ENCODE results near the gene PIK3R1.

Gene PIK3R1

GRCh38 chr5:68215208-68215897, at the start of gene PIK3R1:
PIK3R1 (plus strand) TSS chr5:68215756; CDS start chr5:68226676, 10,920 bp downstream.
- DNase-seq: peak; percentile 83 to 90

GRCh38 chr5:68167195-68167651, 48.3 kb upstream of the PIK3R1 start:
- no peak for DNase-seq

DNA sequence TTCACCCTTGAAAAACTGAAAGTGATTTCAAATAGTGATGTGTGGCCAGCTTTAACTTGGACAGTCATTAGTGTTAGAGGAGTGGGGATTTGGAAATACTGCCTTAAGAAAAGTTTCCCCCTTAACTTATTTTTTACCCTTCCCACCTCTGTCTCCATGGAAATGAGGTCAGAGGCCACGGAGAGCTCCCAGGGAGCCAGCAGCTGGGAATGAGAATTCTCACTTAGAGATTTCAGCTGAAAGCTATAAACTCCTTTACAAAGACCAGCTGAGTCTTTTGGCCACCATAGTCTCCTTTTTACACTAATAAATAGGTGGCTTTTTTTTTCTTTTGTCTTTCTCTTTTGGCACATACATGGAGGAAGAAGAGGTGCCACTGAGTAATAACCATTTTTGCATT, 45.7 kb upstream of the PIK3R1 start:
- DNase-seq: no peak

- DNase-seq: no peak
Observed at GRCh38 chr5:68170826-68171558, 44.6 kb upstream of the PIK3R1 start.

- no peak for DNase-seq
Observed at GRCh38 chr5:68172314-68172713, 43.2 kb upstream of the PIK3R1 start.

DNA sequence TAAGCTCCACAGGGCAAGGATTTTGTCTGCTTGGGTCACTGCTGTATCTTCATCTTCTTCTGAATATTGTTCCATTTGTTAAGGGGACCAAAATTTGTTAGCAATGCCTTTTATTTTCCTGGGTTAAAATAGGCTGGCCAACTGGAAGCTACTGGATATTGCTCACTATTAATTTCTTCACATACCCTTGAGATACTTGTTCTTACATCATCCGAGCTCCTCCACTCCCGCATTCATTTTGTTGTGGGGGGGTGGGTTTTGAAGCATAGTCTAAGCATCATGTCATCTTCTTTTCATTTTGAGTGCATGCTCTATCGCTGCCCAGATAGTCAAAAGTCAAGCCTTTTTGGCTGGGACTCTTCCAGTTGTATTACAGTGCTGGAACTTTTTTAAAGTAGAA, 42.5 kb upstream of the PIK3R1 start:
- no peak for DNase-seq

DNA sequence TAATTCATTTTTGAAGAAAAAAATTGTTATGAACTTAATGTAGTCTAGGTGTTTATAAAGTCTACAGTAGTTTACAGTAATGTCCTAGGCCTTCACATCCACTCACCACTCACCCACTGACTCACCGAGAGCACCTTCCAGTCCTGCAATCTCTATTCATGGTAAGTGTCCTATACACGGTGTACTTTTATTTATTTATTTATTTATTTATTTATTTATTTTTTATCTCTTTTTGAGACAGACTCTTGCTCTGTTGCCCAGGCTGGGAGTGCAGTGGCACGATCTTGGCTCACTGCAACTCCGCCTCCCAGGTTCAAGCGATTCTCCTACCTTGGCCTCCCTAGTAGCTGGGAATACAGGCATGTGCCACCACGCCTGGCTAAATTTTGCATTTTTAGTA, 39.3 kb upstream of the PIK3R1 start:
- no peak for DNase-seq

DNA sequence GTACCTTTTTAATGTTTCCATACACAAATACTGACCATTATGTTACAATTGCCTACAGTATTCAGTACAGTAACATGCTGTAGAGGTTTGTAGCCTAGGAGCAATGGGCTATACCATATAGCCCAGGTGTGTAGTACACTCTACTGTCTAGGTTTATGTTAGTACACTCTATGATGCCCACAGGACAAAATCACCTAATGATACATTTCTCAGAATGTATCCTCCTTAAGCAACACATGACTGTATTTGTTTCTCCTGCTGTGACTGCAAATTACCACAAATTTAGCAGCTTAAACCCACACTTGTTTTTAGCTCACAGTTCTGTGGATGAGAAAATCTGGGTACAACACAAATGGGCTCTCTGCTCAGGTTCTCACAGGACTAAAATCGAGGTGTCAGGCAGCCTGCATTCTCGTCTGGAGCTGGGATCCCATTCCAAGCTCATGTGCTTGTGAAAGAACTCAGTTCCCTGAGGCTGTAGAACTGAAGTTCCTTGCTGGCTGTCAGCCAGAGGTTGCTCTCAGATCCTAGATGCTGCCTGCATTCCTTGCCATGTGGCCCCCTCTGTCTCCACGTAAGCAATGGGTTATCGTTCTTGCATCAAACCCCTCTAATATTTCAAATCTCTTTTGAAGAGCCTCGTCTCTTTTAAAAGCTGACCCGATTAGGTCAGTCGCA, 38.6 kb upstream of the PIK3R1 start:
- no peak for DNase-seq

DNA sequence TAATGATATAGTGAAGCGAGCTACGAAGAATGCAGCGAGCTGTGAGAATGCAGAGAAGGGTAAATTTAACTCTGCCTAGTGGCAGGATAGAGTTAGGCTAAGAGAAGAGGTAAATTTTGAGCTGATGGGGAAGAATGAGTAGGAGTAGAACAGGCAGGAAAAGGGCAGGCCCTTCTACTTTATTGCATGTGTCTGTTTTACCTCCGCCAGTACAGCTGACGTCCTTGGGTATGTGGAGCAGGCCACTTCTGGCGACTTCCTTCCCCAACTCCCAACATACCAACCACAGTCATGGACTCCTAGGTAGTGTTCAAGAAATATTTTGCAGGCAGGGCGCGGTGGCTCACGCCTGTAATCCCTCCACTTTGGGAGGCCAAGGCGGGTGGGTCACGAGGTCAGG, 37.9 kb upstream of the PIK3R1 start:
- DNase-seq: peak in 1 of 2 experiments; percentile 10

GRCh38 chr5:68178579-68178978, 37.0 kb upstream of the PIK3R1 start:
- no peak for DNase-seq

GRCh38 chr5:68180121-68181038, 35.2 kb upstream of the PIK3R1 start:
- DNase-seq: no peak

DNA sequence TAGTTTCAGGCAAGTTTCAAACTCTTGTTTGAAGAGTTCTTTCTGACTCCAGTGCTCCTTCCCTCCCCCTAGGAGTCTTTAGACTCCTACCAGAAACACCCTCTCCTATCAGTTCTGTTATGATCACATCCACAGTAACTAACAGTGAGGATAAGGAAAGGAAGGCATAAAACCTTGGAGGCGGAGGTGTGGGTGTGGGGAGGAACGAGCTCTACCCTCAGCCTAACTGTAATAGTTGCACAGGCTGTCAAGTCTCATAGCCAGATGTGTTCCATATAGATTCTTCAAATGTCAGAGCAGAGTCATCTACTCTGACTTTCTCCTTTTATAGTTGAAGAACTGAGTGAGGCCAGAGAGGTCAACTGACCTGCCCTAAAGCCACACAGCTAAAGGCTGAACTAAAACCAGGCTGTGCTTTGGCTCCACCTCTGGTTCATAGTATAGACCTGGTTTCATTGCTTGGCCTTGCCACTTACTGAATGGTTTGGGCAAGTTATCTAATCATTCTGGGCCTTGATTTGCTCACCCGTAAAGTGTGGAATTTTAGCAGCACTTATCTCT, 34.4 kb upstream of the PIK3R1 start:
- no peak for DNase-seq

DNA sequence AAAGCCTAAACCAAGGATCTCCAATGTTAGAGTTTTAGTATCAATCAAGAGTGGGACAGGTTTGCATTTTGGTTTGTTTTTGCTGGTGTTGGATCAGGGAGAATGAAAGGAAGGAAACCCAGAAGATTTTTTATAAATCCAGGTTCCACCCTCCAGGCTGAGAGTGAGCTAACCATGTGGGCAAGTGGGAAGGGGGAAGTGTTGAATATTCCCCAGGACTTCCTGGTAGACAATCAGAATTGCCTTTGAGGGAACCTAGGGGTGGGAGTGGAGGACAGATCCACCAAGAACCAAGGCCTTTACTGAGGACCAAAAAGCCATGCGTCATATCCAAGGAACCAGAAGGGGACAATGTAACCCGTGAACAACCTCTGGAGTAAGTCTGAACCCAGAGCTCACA, 33.5 kb upstream of the PIK3R1 start:
- DNase-seq: no peak

DNA sequence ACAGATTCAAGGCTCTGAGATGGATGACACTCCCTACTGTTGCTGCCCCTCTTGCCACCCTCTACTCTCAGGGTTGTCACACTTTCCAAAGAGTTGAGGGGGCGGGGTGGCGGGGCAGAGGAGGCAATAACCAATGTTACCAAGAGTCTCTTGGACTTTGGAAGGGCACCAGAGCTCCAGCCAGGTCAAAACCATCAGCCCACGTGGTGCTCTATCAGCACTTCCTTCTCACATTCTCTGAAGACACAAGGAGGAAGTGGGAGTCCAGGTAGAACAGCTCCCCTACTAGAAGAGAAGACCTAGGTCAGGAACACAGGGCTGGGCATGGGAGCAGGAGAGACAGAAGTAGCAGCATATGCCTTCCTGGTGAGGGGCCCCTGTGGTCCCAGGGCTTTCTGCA, 33.0 kb upstream of the PIK3R1 start:
- no peak for DNase-seq

- DNase-seq: no peak
Observed at GRCh38 chr5:68187268-68188055, 28.1 kb upstream of the PIK3R1 start.

GRCh38 chr5:68189171-68189570, 26.4 kb upstream of the PIK3R1 start:
- DNase-seq: no peak

DNA sequence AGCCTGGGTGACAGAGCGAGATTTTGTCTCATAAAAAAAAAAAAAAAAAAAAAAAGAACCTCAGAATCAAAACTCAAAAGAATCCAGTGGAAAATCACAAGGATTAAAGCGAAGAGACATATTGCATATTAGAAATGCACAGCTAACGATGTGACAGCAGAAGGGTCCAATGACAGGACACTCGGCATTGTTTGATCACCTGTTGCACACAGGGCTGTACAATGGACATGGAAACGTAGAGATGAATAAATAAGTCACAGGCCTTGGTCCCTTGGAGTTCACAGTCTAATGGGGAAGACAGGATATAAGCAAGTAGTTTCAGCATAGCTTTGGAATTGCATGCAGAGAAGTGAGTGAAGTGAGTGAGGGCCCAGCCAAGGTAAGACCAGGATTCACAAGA, 25.9 kb upstream of the PIK3R1 start:
- DNase-seq: no peak

DNA sequence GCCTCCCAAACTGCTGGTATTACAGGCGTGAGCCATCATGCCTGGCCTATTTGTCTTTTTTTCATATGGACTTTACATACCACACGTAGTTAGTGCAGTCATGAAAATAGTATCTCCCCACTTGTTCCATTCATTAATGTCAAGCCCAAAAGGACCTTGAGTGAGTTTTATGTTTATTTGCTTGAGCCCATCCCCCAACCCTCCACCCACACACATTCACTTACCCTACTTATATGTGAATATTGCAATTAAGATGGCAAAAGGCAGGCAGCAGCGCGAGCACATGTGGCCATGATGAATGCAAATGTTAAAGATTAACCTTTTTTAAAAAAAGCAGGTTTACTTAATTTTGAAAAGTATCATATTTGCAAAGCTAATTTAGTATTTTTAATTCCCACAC, 24.9 kb upstream of the PIK3R1 start:
- DNase-seq: no peak

- DNase-seq: no peak
Observed at GRCh38 chr5:68191083-68191791, 24.3 kb upstream of the PIK3R1 start.

DNA sequence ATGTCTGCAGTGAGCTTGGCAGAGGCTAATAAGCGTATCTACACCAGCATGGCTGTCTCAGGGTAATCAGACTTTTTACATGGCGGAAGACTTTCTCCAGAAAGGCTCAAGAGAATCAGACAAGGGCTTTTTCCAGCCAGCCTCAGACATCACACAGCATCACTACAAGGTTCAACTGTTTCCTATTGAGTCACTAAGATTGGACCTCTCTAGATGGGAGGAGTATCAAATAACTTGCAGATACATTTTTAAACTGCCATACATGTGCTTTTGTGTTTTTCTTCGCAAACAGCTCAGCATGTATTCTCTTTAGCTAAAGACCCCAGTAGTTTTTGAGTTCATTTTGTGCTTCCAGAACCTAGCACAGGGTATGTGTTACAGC, 22.9 kb upstream of the PIK3R1 start:
- DNase-seq: no peak

DNA sequence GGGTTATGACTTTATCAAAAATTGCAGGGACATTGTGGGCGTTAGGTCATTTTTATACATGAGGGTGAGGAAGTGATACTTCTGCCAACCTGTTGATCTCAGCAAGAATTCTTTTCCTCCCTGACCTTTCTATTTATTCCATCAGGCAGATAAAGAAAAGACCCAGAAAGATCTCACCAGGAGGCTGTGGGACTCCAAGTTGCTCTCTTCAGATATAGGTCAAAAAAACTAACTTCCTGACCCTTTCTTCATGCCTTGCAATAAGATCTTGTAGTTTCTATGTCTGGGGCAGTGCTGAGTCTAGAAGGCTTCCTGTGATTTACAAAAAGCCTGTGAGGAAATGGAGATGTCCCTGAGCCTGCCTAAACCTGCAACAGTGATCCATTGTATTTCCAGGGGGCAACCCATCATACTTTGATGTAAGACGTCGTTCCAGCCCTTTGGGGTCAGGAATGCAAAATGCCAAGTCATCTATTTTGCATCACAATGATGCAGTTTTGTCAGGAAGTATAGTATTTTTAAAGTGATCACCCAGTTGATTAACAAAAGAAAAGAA, 22.0 kb upstream of the PIK3R1 start:
- no peak for DNase-seq
